Caco-2 (cell line): Measurements from ENCODE around the gene AAMP. TPM values are rescaled to one million over a fixed set of nuclear protein-coding genes. Genes with fewer than 3 reads are reported as not detected.
"Not testable (repeated sequence)": the region's sequence is repeated elsewhere in the genome, so short reads cannot be mapped to it uniquely, and the experiment has no call there.

ENCODE experiments used
- BruUV-seq: library from RNA; stranded (reverse); fragments of 400-500 nt; replicated peaks from 2 replicates; lab custom pipeline; 2021; lab: Mats Ljungman, UMichigan
- CTCF ChIA-PET: fragments of 300-600 bp; sonication (Branson Sonifier 250); formaldehyde crosslinking; loops from one replicate; lab custom pipeline; 2022; ENCODE audit warnings: antibody characterized with exemption; lab: Charles Lee
- POLR2A ChIA-PET: fragments of 300-600 bp; sonication (Branson Sonifier 250); formaldehyde crosslinking; loops from one replicate; lab custom pipeline; 2022; ENCODE audit warnings: antibody characterized with exemption; lab: Charles Lee
- DNase-seq, 2 experiments: peaks; one replicate each; pipeline versions ENCODE4 v3.0.0 to v3.0.0-alpha.2; 2020 to 2022
- H3K27me3 ChIP-seq: replicated peaks from 2 replicates; pipeline ENCODE4 v1.6.0; 2011; ENCODE audit warnings: low read length; ENCODE audit not compliant: control insufficient read depth, insufficient read depth
- H3K36me3 ChIP-seq: 2 replicates; pipeline ENCODE4 v1.5.1; 2011; ENCODE audit warnings: low read length; ENCODE audit not compliant: control insufficient read depth, insufficient read depth
- H3K4me1 ChIP-seq: fragments of 250-450 bp; sonication (Bioruptor Pico); 2 replicates; pipeline ENCODE4 v1.5.1; 2020; ENCODE audit warnings: mild to moderate bottlenecking
- H3K4me3 ChIP-seq: 2 replicates; pipeline ENCODE4 v1.5.1; 2011; ENCODE audit warnings: low read depth, mild to moderate bottlenecking, control low read depth, low read length
- H3K9me3 ChIP-seq: fragments of 250-450 bp; sonication (Bioruptor Pico); 2 replicates; pipeline ENCODE4 v1.5.1; 2020; ENCODE audit warnings: mild to moderate bottlenecking, moderate library complexity
- H3K27ac Mint-ChIP-seq: one replicate; pipeline ENCODE4 v1.8.0; 2022; ENCODE audit warnings: mixed read lengths; ENCODE audit not compliant: unreplicated experiment
- H3K27me3 Mint-ChIP-seq: one replicate; pipeline ENCODE4 v1.8.0; 2022; ENCODE audit warnings: mixed read lengths; ENCODE audit not compliant: insufficient read depth, unreplicated experiment
- H3K36me3 Mint-ChIP-seq: one replicate; pipeline ENCODE4 v1.8.0; 2022; ENCODE audit warnings: mild to moderate bottlenecking, mixed read lengths; ENCODE audit not compliant: insufficient read depth, unreplicated experiment
- H3K4me1 Mint-ChIP-seq: one replicate; pipeline ENCODE4 v1.8.0; 2022; ENCODE audit warnings: low read depth, mixed read lengths; ENCODE audit not compliant: unreplicated experiment
- H3K4me3 Mint-ChIP-seq: one replicate; pipeline ENCODE4 v1.8.0; 2022; ENCODE audit warnings: mild to moderate bottlenecking, moderate library complexity, mixed read lengths; ENCODE audit not compliant: unreplicated experiment
- H3K9me3 Mint-ChIP-seq: one replicate; pipeline ENCODE4 v1.8.0; 2022; ENCODE audit warnings: mixed read lengths; ENCODE audit not compliant: unreplicated experiment
- intact Hi-C: fragments of 100-400 bp; cut with micrococcal nuclease; formaldehyde crosslinking; loops from one replicate; pipeline ENCODE4 v1.10.0; 2022; ENCODE audit not compliant: unreplicated experiment
- total RNA-seq: library from RNA; stranded (reverse); gene quantifications from 2 replicates; pipeline ENCODE4 v1.2.3, GENCODE V29; 2022
- TF ChIP-seq, protein P1 (sequence below), 2 experiments: fragments of 200-600 bp in 1 of 2; IDR thresholded peaks; 1 replicate in 1 of 2; 2 replicates in 1 of 2; pipeline versions ENCODE4 v1.5.1 to v1.8.0; 2011 to 2022; ENCODE audit warnings: antibody characterized with exemption in 1 of 2, control low read depth in 1 of 2, inconsistent platforms in 1 of 2, low read depth in 1 of 2, low read length in 1 of 2, mild to moderate bottlenecking in 1 of 2, moderate library complexity in 1 of 2; ENCODE audit not compliant: insufficient read depth in 1 of 2, severe bottlenecking in 1 of 2, unreplicated experiment in 1 of 2

AAMP gene
- total RNA-seq, 1 experiment from 2014 or later: 125 TPM

DNA sequence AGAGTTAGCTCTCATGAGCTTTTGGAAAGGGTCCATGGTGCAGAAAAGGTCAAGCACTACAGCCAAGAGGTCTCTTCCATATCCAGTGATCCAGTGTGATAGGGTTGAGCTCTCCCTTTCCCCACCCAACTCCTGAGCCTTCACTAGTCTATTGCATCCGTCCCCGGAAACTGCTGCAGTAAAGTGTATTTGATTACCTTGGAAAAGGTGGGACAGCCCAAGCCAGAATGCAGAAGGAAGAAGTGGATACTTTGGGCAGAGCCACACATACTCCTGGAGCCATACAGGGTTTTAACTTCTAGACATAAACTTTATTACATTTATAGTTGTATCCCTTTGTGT is 3.9 kb upstream of the AAMP start:
- no peaks in the 10 kb centered on the region for H3K27me3 ChIP-seq
- Mint-ChIP-seq H3K4me1 (peaks cover 13% of the 10 kb centered on the region), H3K27me3 (no peaks in the 10 kb centered on the region), H3K27ac (no peak overlapping the region), H3K4me3 (no peak overlapping the region), H3K9me3 (no peaks in the 10 kb centered on the region), H3K36me3 (peaks cover 68% of the 10 kb centered on the region)
- TF ChIP-seq, protein P1, sequence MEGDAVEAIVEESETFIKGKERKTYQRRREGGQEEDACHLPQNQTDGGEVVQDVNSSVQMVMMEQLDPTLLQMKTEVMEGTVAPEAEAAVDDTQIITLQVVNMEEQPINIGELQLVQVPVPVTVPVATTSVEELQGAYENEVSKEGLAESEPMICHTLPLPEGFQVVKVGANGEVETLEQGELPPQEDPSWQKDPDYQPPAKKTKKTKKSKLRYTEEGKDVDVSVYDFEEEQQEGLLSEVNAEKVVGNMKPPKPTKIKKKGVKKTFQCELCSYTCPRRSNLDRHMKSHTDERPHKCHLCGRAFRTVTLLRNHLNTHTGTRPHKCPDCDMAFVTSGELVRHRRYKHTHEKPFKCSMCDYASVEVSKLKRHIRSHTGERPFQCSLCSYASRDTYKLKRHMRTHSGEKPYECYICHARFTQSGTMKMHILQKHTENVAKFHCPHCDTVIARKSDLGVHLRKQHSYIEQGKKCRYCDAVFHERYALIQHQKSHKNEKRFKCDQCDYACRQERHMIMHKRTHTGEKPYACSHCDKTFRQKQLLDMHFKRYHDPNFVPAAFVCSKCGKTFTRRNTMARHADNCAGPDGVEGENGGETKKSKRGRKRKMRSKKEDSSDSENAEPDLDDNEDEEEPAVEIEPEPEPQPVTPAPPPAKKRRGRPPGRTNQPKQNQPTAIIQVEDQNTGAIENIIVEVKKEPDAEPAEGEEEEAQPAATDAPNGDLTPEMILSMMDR (IDR thresholded peaks at IDR 0.05; ENCODE audit: insufficient read depth in 1 of 2, low read depth in 1 of 2, low read length in 1 of 2, severe bottlenecking in 1 of 2, unreplicated experiment in 1 of 2): no peak
- intact Hi-C loops: loop anchor here (10.0 kb wide), 1 partner anchor 371 kb away; no protein-coding TSS in a partner anchor
- peaks cover 4% of the 10 kb centered on the region; the same call in 1 of the 2 replicates for H3K4me1 ChIP-seq
- ChIA-PET CTCF (interaction anchor here (2.5 to 7.0 kb wide), 2 partner anchors 17 to 122 kb away, joined by 20 to 121 read pairs; partner anchors contain the start of gene TMBIM1), POLR2A (interaction anchor here (2.0 kb wide), 1 partner anchor 13 kb away, joined by 6 read pairs; no protein-coding TSS in a partner anchor)
- no peaks in the 10 kb centered on the region for H3K9me3 ChIP-seq
- H3K4me3 ChIP-seq: no peak overlapping the region
- BruUV-seq: no TSS peak
- H3K36me3 ChIP-seq: peaks cover 4% of the 10 kb centered on the region; the same call in 1 of the 2 replicates
- DNase-seq: no peak

DNA sequence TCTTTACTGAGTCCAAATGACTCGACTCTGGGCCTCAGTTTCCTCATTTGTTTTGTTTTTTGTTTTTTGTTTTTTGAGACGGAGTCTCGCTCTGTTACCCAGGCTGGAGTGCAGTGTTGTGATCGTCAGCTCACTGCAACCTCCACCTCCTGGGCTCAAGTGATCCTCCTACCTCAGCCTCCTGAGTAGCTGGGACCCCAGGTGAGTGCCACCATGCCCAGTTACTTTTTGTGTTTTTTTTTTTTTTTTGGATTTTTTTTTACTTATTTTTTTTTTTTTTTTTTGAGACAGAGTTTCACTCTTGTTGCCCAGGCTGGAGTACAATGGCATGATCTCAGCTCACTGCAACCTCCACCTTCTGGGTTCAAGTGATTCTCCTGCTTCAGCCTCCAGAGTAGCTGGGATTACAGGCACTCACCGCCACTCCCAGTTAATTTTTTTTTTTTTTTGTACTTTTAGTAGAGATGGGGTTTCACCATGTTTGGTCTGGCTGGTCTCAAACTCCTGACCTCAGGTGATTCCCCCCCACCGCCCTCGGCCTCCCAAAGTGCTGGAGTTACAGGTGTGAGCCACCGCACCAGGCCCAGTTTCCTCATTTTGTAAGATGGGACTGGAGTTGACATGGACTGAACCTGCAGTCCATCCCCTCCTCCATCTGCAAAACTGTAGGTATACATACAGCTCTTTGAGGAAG is 3.4 kb upstream of the AAMP start:
- H3K4me1 Mint-ChIP-seq: peaks cover 13% of the 10 kb centered on the region
- not testable (repeated sequence) for BruUV-seq

DNA sequence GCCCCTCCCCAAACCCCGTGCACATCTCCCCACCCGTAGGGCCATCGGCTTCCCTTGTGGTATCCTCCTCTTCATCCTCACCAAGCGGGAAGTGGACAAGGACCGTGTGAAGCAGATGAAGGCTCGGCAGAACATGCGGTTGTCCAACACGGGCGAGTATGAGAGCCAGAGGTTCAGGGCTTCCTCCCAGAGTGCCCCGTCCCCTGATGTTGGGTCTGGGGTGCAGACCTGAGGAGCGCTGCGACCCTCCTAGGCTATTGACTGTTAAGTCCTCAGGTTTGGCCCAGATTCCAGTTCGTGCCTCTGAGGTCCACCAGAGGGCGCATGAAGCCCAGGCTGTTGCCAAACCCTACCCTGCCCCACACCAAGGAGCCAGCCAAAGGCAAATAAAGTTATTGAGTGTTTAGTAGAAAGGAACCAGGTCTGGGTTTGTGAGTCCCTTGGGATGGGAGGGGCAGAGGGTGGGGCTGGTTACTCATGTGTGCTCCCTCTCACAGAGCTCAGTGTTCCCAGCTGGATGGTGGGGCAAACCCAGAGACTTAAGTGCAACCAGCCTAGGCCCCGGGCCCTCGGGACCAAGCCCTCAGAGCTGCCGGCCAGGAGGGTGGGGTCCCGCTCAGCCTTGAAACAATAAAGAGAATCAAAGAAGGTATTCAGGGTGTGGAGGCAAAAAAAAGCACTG is 2.7 kb upstream of the AAMP start:
- H3K4me1 ChIP-seq: peaks cover 4% of the 10 kb centered on the region; the same call in 1 of the 2 replicates
- H3K4me3 Mint-ChIP-seq: peak overlapping the region; percentile 11
- no TSS peak for BruUV-seq
- H3K27ac Mint-ChIP-seq: peak overlapping the region; percentile 15
- peak; percentile 88 to 89 for DNase-seq
- H3K27me3 ChIP-seq: no peaks in the 10 kb centered on the region
- ChIA-PET POLR2A (interaction anchor here (0.8 to 1.5 kb wide), 2 partner anchors 14 to 20 kb away, joined by 3 to 5 read pairs; partner anchors contain the start of gene TMBIM1), CTCF (interaction anchor here (0.6 to 7.0 kb wide), 5 partner anchors 18 to 125 kb away, joined by 3 to 121 read pairs (median 10); partner anchors contain the start of genes CATIP and TMBIM1)
- H3K9me3 Mint-ChIP-seq: no peaks in the 10 kb centered on the region
- H3K9me3 ChIP-seq: no peaks in the 10 kb centered on the region
- peaks cover 62% of the 10 kb centered on the region for H3K36me3 Mint-ChIP-seq
- no peaks in the 10 kb centered on the region for H3K27me3 Mint-ChIP-seq
- H3K4me3 ChIP-seq: no peak overlapping the region
- peaks cover 13% of the 10 kb centered on the region for H3K4me1 Mint-ChIP-seq
- TF ChIP-seq, protein P1 (IDR thresholded peaks at IDR 0.05; ENCODE audit: insufficient read depth in 1 of 2, low read depth in 1 of 2, low read length in 1 of 2, severe bottlenecking in 1 of 2, unreplicated experiment in 1 of 2): peak; percentile 87 to 94
- peaks cover 4% of the 10 kb centered on the region; the same call in 1 of the 2 replicates for H3K36me3 ChIP-seq
- intact Hi-C loops: loop anchor here (1.0 to 10.0 kb wide), 5 partner anchors 15 to 372 kb away; partner anchors contain the start of genes CATIP and TMBIM1

More for the DNA sequence above, 3.4 kb upstream of the AAMP start:
- H3K36me3 ChIP-seq, H3K27me3 Mint-ChIP-seq, H3K27ac Mint-ChIP-seq, H3K4me3 Mint-ChIP-seq, DNase-seq, POLR2A ChIA-PET, H3K4me3 ChIP-seq, H3K27me3 ChIP-seq, H3K9me3 ChIP-seq, H3K4me1 ChIP-seq, H3K9me3 Mint-ChIP-seq: not testable (repeated sequence)
- H3K36me3 Mint-ChIP-seq: peaks cover 65% of the 10 kb centered on the region
- intact Hi-C loops: loop anchor here (10.0 kb wide), 1 partner anchor 371 kb away; no protein-coding TSS in a partner anchor
- CTCF ChIA-PET: interaction anchor here (0.6 to 7.0 kb wide), 5 partner anchors 18 to 124 kb away, joined by 3 to 121 read pairs (median 10); partner anchors contain the start of genes CATIP and TMBIM1
